ENCODE measurements around the gene BMS1. TPM values are rescaled to one million over a fixed set of nuclear protein-coding genes. Genes with fewer than 3 reads are reported as not detected.

BMS1 gene
- total and polyA plus RNA-seq, 2 donors (not counting 3 experiments of a cell fraction or from before 2014, with no cell fraction given), result 2.8 to 23.4 TPM

- no peak for FAIRE-seq
These were observed 68.3 kb downstream of the BMS1 start for GRCh38 chr10:42850931-42851330.

More at GRCh38 chr10:42850931-42851330, 68.3 kb downstream of the BMS1 start:
- no peak overlapping the region for H3K9ac ChIP-seq (replicated peaks; ENCODE audit: extremely low read depth, insufficient read depth, low read length)
- H2AFZ ChIP-seq (ENCODE audit: low read depth, low read length), result no peak overlapping the region
- dilution Hi-C loops (cut with MboI; ENCODE audit: extremely low pct_ligation_motif_present, low sequenced_read_pairs), result no loop called here
- POLR2A ChIA-PET, result no interaction called here
- H3K9me1 ChIP-seq (replicated peaks; ENCODE audit: control insufficient read depth, extremely low read depth, insufficient read depth, low read length), result no peaks in the 10 kb centered on the region
- intact Hi-C loops (cut with micrococcal nuclease), result no loop called here
- TF ChIP-seq CTCF (IDR thresholded peaks at IDR 0.05; ENCODE audit: extremely low read depth in 1 of 2, insufficient read depth in 1 of 2, low read depth in 1 of 2, low read length in 2 of 2) (no peak), MAX (IDR thresholded peaks at IDR 0.05; ENCODE audit: insufficient read depth, insufficient read length) (no peak), POLR2AphosphoS5 (IDR thresholded peaks at IDR 0.05; ENCODE audit: insufficient read depth, low read depth, low read length) (no peak), MYC (IDR thresholded peaks at IDR 0.05; ENCODE audit: low read depth, low read length) (no peak), JUN (IDR thresholded peaks at IDR 0.05; ENCODE audit: borderline replicate concordance, insufficient read depth, insufficient read length, low read depth) (no peak)
- DNase-seq (ENCODE audit: low read depth, low spot score), result no peak
- H3K4me2 ChIP-seq (ENCODE audit: insufficient read depth, low read length), result no peak overlapping the region
- H3K27ac ChIP-seq (ENCODE audit: insufficient read depth, low read depth, low read length), result no peak overlapping the region
- no peaks in the 10 kb centered on the region for H4K20me1 ChIP-seq (replicated peaks; ENCODE audit: control insufficient read depth, extremely low read depth, insufficient read depth, low read length)
- no peaks in the 10 kb centered on the region for H3K79me2 ChIP-seq (ENCODE audit: control insufficient read depth, insufficient read depth, low read length)
- no peak overlapping the region for H3K4me3 ChIP-seq (replicated peaks in 1 of 3; ENCODE audit: insufficient read depth in 1 of 3, low read depth in 1 of 3, low read length in 3 of 3)
- no peaks in the 10 kb centered on the region for H3K36me3 ChIP-seq (ENCODE audit: control insufficient read depth in 2 of 2, extremely low read depth in 1 of 2, insufficient read depth in 2 of 2, low read length in 2 of 2)
- peaks cover 0 to 1% of the 10 kb centered on the region in 2 experiments for H3K27me3 ChIP-seq (ENCODE audit: control insufficient read depth in 2 of 2, insufficient read depth in 2 of 2, low read length in 2 of 2)
- no peaks in the 10 kb centered on the region for H3K9me3 ChIP-seq (replicated peaks; ENCODE audit: control insufficient read depth, insufficient read depth, low read length)
- no TSS peak for BruUV-seq (replicated peaks)
- H3K4me1 ChIP-seq (ENCODE audit: control insufficient read depth, extremely low read depth, insufficient read depth, low read length), result no peaks in the 10 kb centered on the region
- CTCF ChIA-PET, result no interaction called here
